HCT116 (cell line): ENCODE measurements around the gene MORC1. TPM values are rescaled to one million over a fixed set of nuclear protein-coding genes. Genes with fewer than 3 reads are reported as not detected.

Source experiments
- ATAC-seq: fragments of 200-7000 bp; cut with Tn5 transposase; 2 replicates; pipeline ENCODE4 v1.9.1; 2020; ENCODE audit warnings: mild to moderate bottlenecking, moderate library complexity
- BruUV-seq: library from RNA; stranded (reverse); fragments of 400-500 nt; replicated peaks from 2 replicates; lab custom pipeline; 2021; lab: Mats Ljungman, UMichigan
- CTCF ChIA-PET: fragments of 300-600 bp; sonication (Branson Sonifier 250); formaldehyde crosslinking; loops from one replicate; lab custom pipeline; 2021; ENCODE audit warnings: antibody characterized with exemption; lab: Charles Lee
- POLR2A ChIA-PET: fragments of 300-600, 350-600 bp; sonication (Branson Sonifier 250); formaldehyde crosslinking; loops from one replicate; lab custom pipeline; 2021; ENCODE audit warnings: antibody characterized with exemption; lab: Charles Lee
- RAD21 ChIA-PET, 2 experiments: fragments of 300-600 bp; sonication (Branson Sonifier 250); formaldehyde crosslinking; loops; one replicate each; lab custom pipeline; 2023; ENCODE audit warnings: low total read pairs in 2 of 2; ENCODE audit not compliant: uncharacterized antibody in 2 of 2, unreplicated experiment in 2 of 2, low non-redundant PET in 1 of 2; lab: Charles Lee
- DNase-seq: peaks from one replicate; pipeline ENCODE4 v3.0.0-alpha.2; 2010; ENCODE audit warnings: low read depth, low spot score
- H2AFZ ChIP-seq: fragments of 200-600 bp; shearing (Covaris generic), sonication (generic); 2 replicates; pipeline ENCODE4 v1.6.1; 2017; ENCODE audit warnings: low read depth, mixed run types, mixed read lengths, antibody characterized with exemption, low read length; ENCODE audit not compliant: poor library complexity, severe bottlenecking
- H3K27ac ChIP-seq: 2 replicates; pipeline ENCODE4 v1.5.1; 2012; ENCODE audit warnings: low read depth, low read length
- H3K27me3 ChIP-seq: fragments of 200-600 bp; sonication (generic); 2 replicates; pipeline ENCODE4 v1.6.1; 2016; ENCODE audit warnings: mixed run types, low read length, mixed read lengths; ENCODE audit not compliant: insufficient read depth
- H3K36me3 ChIP-seq, 2 experiments: fragments of 200-500 bp in 1 of 2; fragments of 200-600 bp in 1 of 2; sonication (Bioruptor generic) in 1 of 2; sonication (generic) in 1 of 2; 2 replicates each; pipeline versions ENCODE4 v1.5.1 to v1.6.1; 2014 to 2016; ENCODE audit warnings: low read length in 2 of 2, inconsistent platforms in 1 of 2, mixed read lengths in 1 of 2, mixed run types in 1 of 2; ENCODE audit not compliant: insufficient read depth in 2 of 2, control insufficient read depth in 1 of 2
- H3K4me1 ChIP-seq, 2 experiments: fragments of 200-600 bp in 1 of 2; sonication (generic) in 1 of 2; 2 replicates each; pipeline versions ENCODE4 v1.5.1 to v1.6.1; 2012 to 2017; ENCODE audit warnings: low read length in 2 of 2, inconsistent platforms in 1 of 2, mild to moderate bottlenecking in 1 of 2, mixed read lengths in 1 of 2, mixed run types in 1 of 2, moderate library complexity in 1 of 2; ENCODE audit not compliant: insufficient read depth in 2 of 2, control insufficient read depth in 1 of 2
- H3K4me2 ChIP-seq: fragments of 200-600 bp; sonication (generic); 2 replicates; pipeline ENCODE4 v1.6.1; 2017; ENCODE audit warnings: mixed run types, low read length, mixed read lengths
- H3K4me3 ChIP-seq, 2 experiments: fragments of 200-600 bp in 1 of 2; sonication (generic) in 1 of 2; replicated peaks in 1 of 2; 2 replicates each; pipeline ENCODE4 v1.5.1; 2011 to 2016; ENCODE audit warnings: low read length in 2 of 2, control low read depth in 1 of 2, low read depth in 1 of 2, mild to moderate bottlenecking in 1 of 2, mixed read lengths in 1 of 2, mixed run types in 1 of 2
- H3K79me2 ChIP-seq: fragments of 200-600 bp; sonication (generic); 2 replicates; pipeline ENCODE4 v1.6.1; 2017; ENCODE audit warnings: mild to moderate bottlenecking, mixed run types, low read length, moderate library complexity, mixed read lengths; ENCODE audit not compliant: insufficient read depth
- H3K9ac ChIP-seq: fragments of 200-600 bp; sonication (generic); 2 replicates; pipeline ENCODE4 v1.6.1; 2016; ENCODE audit warnings: low read length, mixed read lengths
- H3K9me2 ChIP-seq: fragments of 200-600 bp; sonication (generic), shearing (Covaris generic); 2 replicates; pipeline ENCODE4 v1.6.1; 2017; ENCODE audit warnings: mixed run types, mild to moderate bottlenecking, moderate library complexity; ENCODE audit not compliant: insufficient read depth
- H3K9me3 ChIP-seq, 2 experiments: fragments of 200-500 bp in 1 of 2; fragments of 200-600 bp in 1 of 2; sonication (Bioruptor generic) in 1 of 2; sonication (generic) in 1 of 2; 2 replicates each; pipeline ENCODE4 v1.6.1; 2014 to 2017; ENCODE audit warnings: low read length in 2 of 2, mixed read lengths in 2 of 2, inconsistent platforms in 1 of 2, low read depth in 1 of 2, mild to moderate bottlenecking in 1 of 2, mixed run types in 1 of 2, moderate library complexity in 1 of 2; ENCODE audit not compliant: control insufficient read depth in 1 of 2, insufficient read depth in 1 of 2
- H4K20me1 ChIP-seq: fragments of 200-600 bp; sonication (generic), shearing (Covaris generic); 2 replicates; pipeline ENCODE4 v1.6.1; 2017; ENCODE audit warnings: mixed run types, mild to moderate bottlenecking, moderate library complexity; ENCODE audit not compliant: insufficient read depth
- CBX3 ChIP-seq: IDR thresholded peaks from 2 replicates; pipeline ENCODE4 v1.6.1; 2012; ENCODE audit warnings: low read depth
- CTCF ChIP-seq, 3 experiments: fragments of 200-600 bp in 1 of 3; sonication (generic) in 1 of 3; IDR thresholded peaks in 2 of 3; conservative IDR thresholded peaks in 1 of 3; 2 replicates each; pipeline ENCODE4 v1.5.1; 2012 to 2017; ENCODE audit warnings: low read depth in 2 of 3, low read length in 2 of 3, antibody characterized with exemption in 1 of 3, borderline replicate concordance in 1 of 3, control low read depth in 1 of 3, mild to moderate bottlenecking in 1 of 3, mixed read lengths in 1 of 3, mixed run types in 1 of 3, moderate library complexity in 1 of 3; ENCODE audit not compliant: insufficient read depth in 1 of 3
- EGR1 ChIP-seq: IDR thresholded peaks from 2 replicates; pipeline ENCODE4 v1.6.1; 2012; ENCODE audit warnings: low read depth
- ELF1 ChIP-seq: IDR thresholded peaks from 2 replicates; pipeline ENCODE4 v1.6.1; 2012; ENCODE audit warnings: low read depth, borderline replicate concordance
- EZH2 ChIP-seq: fragments of 200-600 bp; sonication (generic); IDR thresholded peaks from 2 replicates; pipeline ENCODE4 v1.6.1; 2017; ENCODE audit warnings: antibody characterized with exemption, mixed run types
- FOSL1 ChIP-seq: IDR thresholded peaks from 2 replicates; pipeline ENCODE4 v1.6.1; 2012; ENCODE audit warnings: low read depth
- JUND ChIP-seq: IDR thresholded peaks from 2 replicates; pipeline ENCODE4 v1.6.1; 2012
- POLR2AphosphoS5 ChIP-seq: IDR thresholded peaks from 2 replicates; pipeline ENCODE4 v1.6.1; 2011; ENCODE audit warnings: mild to moderate bottlenecking, low read depth, low read length, moderate library complexity
- SIN3A ChIP-seq: IDR thresholded peaks from 2 replicates; pipeline ENCODE4 v1.6.1; 2012; ENCODE audit warnings: low read depth
- TCF7L2 ChIP-seq: IDR thresholded peaks from 2 replicates; pipeline ENCODE4 v1.7.0; 2011; ENCODE audit warnings: borderline replicate concordance, inconsistent platforms; ENCODE audit not compliant: insufficient read depth, insufficient read length; ENCODE audit errors: extremely low read depth
- YY1 ChIP-seq: IDR thresholded peaks from 2 replicates; pipeline ENCODE4 v1.6.1; 2011; ENCODE audit warnings: low read length, low read depth, moderate library complexity, mild to moderate bottlenecking; ENCODE audit not compliant: insufficient replicate concordance; ENCODE audit errors: extremely low read depth
- ZFX ChIP-seq: fragments of 450-650 bp; IDR thresholded peaks from 2 replicates; pipeline ENCODE4 v1.6.1; 2017
- ZNF274 ChIP-seq: fragments of 200-500 bp; sonication (Bioruptor generic); IDR thresholded peaks from 2 replicates; pipeline ENCODE4 v1.6.1; 2014; ENCODE audit warnings: mild to moderate bottlenecking, low read depth, low read length, inconsistent platforms
- intact Hi-C: fragments of 100-400 bp; cut with micrococcal nuclease; formaldehyde crosslinking; loops from 2 replicates; pipeline ENCODE4 v1.10.0; 2022
- total RNA-seq: library from RNA; stranded (reverse); gene quantifications from one replicate; pipeline ENCODE4 v1.2.1, GENCODE V29; 2021; ENCODE audit not compliant: unreplicated experiment
- TF ChIP-seq, protein P1 (sequence below): IDR thresholded peaks from 2 replicates; pipeline ENCODE4 v1.6.1; 2012
- TF ChIP-seq, protein P2 (sequence below): IDR thresholded peaks from 2 replicates; pipeline ENCODE4 v1.6.1; 2011; ENCODE audit warnings: mild to moderate bottlenecking, low read length, moderate library complexity; ENCODE audit not compliant: insufficient replicate concordance; ENCODE audit errors: extremely low read depth

The MORC1 gene
- total RNA-seq, 1 experiment from 2014 or later: not detected

DNA sequence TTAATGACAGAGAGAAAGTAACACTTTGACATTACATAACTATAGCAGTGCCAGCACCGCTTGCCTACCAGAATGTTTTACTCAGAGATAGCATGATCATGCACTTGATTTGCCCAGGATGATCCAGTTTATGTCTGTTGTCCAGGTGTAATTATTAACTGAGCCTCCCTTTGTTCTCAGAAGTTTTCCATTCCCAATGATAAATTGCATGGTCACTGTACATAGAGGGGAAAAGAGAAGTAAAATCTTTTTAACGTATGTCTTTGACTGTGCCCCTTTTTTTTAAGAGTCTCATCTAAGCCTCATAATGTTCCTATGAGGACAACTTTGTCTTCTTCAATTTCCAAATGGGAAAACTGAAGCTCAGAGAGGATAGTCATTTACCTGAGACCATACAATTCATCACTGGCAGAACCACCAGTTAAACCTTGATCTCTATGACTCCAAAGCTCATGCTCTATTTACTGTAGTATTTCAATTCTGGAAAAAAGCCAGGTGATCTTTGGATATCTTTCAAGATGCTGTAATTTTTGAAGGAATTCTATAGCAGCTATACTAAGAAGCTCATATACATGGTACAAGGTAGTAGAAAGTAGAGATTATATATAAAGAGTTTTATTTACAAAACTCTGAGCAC, 43.7 kb upstream of the MORC1 start:
- no peaks in the 10 kb centered on the region for H3K36me3 ChIP-seq
- intact Hi-C loops: no loop called here
- RAD21 ChIA-PET: no interaction called here
- H4K20me1 ChIP-seq: no peaks in the 10 kb centered on the region
- no peak for ATAC-seq
- no peak overlapping the region for H3K9ac ChIP-seq
- CTCF ChIA-PET: no interaction called here
- no peak for TF ChIP-seq ELF1
- TF ChIP-seq POLR2AphosphoS5: no peak
- TF ChIP-seq FOSL1: no peak
- TF ChIP-seq ZFX: no peak
- no peak for TF ChIP-seq CBX3
- TF ChIP-seq, protein P1, sequence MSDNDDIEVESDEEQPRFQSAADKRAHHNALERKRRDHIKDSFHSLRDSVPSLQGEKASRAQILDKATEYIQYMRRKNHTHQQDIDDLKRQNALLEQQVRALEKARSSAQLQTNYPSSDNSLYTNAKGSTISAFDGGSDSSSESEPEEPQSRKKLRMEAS: no peak
- TF ChIP-seq EGR1: no peak
- no peak for TF ChIP-seq SIN3A
- no peak for TF ChIP-seq YY1
- TF ChIP-seq EZH2: no peak
- BruUV-seq: no TSS peak
- no peaks in the 10 kb centered on the region for H3K9me2 ChIP-seq
- no peak overlapping the region for H2AFZ ChIP-seq
- H3K4me2 ChIP-seq: no peak overlapping the region
- H3K4me1 ChIP-seq: no peaks in the 10 kb centered on the region
- no peak overlapping the region for H3K4me3 ChIP-seq
- POLR2A ChIA-PET: no interaction called here
- H3K9me3 ChIP-seq: no peaks in the 10 kb centered on the region
- no peak overlapping the region for H3K27ac ChIP-seq
- H3K79me2 ChIP-seq: no peaks in the 10 kb centered on the region
- no peak for DNase-seq
- H3K27me3 ChIP-seq: no peaks in the 10 kb centered on the region

GRCh38 chr3:109155828-109156227, 37.9 kb upstream of the MORC1 start:
- no peak for ATAC-seq
- H3K27ac ChIP-seq: no peak overlapping the region
- TF ChIP-seq, protein P2, sequence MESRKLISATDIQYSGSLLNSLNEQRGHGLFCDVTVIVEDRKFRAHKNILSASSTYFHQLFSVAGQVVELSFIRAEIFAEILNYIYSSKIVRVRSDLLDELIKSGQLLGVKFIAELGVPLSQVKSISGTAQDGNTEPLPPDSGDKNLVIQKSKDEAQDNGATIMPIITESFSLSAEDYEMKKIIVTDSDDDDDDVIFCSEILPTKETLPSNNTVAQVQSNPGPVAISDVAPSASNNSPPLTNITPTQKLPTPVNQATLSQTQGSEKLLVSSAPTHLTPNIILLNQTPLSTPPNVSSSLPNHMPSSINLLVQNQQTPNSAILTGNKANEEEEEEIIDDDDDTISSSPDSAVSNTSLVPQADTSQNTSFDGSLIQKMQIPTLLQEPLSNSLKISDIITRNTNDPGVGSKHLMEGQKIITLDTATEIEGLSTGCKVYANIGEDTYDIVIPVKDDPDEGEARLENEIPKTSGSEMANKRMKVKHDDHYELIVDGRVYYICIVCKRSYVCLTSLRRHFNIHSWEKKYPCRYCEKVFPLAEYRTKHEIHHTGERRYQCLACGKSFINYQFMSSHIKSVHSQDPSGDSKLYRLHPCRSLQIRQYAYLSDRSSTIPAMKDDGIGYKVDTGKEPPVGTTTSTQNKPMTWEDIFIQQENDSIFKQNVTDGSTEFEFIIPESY: no peak
- TF ChIP-seq CTCF (IDR thresholded peaks at IDR 0.05 in 2 of 3, conservative IDR thresholded peaks at IDR 0.05 in 1 of 3; ENCODE audit: borderline replicate concordance in 1 of 3, insufficient read depth in 1 of 3, low read depth in 2 of 3, low read length in 2 of 3) (no peak), TCF7L2 (no peak), ZNF274 (no peak), ELF1 (no peak), JUND (no peak), YY1 (no peak)
- TF ChIP-seq, protein P1: no peak

More at GRCh38 chr3:109155828-109156227, 37.9 kb upstream of the MORC1 start:
- Histone ChIP-seq H4K20me1 (no peaks in the 10 kb centered on the region), H3K27me3 (no peaks in the 10 kb centered on the region), H3K9ac (no peak overlapping the region), H2AFZ (no peak overlapping the region), H3K9me2 (no peaks in the 10 kb centered on the region), H3K4me3 (no peak overlapping the region), H3K36me3 (no peaks in the 10 kb centered on the region), H3K9me3 (no peaks in the 10 kb centered on the region), H3K4me2 (no peak overlapping the region), H3K79me2 (no peaks in the 10 kb centered on the region), H3K4me1 (no peaks in the 10 kb centered on the region)
- no peak for DNase-seq
- RAD21 ChIA-PET: no interaction called here
- POLR2A ChIA-PET: no interaction called here
- intact Hi-C loops: no loop called here
- BruUV-seq: no TSS peak
- CTCF ChIA-PET: no interaction called here
